Lower leg skin (tissue), 3 donors: ENCODE results near the gene TBC1D22A.

ENCODE experiments used
- POLR2A ChIP-seq, 2 donors: fragments of 450-650 bp; IDR thresholded peaks; one replicate each; pipeline ENCODE4 v1.6.1; 2016 to 2017; ENCODE audit warnings: antibody characterized with exemption in 2 of 2, mild to moderate bottlenecking in 1 of 2, moderate library complexity in 1 of 2
- TF ChIP-seq, protein P1 (sequence below), 3 donors: fragments of 450-650 bp; IDR thresholded peaks; one replicate each; pipeline ENCODE4 v1.5.1; 2016; ENCODE audit warnings: antibody characterized with exemption in 3 of 3, mild to moderate bottlenecking in 3 of 3, moderate library complexity in 2 of 3

DNA sequence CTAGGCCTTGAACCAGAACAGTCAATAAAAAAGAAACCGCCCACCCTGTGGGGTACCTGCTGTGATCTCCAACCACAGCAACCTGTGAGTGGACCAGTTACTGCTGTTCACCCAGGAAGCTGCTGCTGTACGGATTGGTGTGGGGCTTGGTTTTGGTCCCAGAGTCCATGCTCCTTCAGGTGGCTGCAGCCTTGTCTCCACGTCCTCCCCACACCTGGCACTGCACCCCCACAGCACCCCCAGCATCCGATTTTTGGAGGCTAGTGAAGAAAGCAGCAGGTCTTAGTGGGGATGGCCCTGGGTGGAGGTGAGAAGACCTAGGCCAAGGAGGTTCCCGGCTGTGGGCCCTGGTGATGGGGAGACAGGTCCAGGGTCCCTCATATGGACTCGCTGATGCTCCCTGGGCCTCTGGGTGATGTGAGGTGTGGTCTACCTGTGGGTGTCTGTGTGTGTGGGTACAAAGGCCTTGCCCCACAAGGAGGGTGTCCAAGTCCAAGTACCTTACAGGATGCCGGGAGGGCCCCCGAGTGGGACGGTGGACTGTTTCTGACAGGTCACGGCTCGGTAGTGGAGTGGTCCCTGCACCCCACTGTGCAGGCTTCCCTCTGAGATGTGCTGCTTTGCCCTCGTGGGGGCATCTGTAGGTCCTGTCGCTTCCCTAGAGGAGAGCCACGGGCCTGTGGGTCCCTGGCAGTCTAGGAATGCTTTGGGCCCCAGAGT is 283.4 kb downstream of the TBC1D22A start:
- TF ChIP-seq, protein P1, sequence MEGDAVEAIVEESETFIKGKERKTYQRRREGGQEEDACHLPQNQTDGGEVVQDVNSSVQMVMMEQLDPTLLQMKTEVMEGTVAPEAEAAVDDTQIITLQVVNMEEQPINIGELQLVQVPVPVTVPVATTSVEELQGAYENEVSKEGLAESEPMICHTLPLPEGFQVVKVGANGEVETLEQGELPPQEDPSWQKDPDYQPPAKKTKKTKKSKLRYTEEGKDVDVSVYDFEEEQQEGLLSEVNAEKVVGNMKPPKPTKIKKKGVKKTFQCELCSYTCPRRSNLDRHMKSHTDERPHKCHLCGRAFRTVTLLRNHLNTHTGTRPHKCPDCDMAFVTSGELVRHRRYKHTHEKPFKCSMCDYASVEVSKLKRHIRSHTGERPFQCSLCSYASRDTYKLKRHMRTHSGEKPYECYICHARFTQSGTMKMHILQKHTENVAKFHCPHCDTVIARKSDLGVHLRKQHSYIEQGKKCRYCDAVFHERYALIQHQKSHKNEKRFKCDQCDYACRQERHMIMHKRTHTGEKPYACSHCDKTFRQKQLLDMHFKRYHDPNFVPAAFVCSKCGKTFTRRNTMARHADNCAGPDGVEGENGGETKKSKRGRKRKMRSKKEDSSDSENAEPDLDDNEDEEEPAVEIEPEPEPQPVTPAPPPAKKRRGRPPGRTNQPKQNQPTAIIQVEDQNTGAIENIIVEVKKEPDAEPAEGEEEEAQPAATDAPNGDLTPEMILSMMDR (IDR thresholded peaks at IDR 0.05), result no peak
- no peak for TF ChIP-seq POLR2A (IDR thresholded peaks at IDR 0.05)
